Activated T-cell treated with anti-CD3 and anti-CD28 coated beads, Interleukin-2, amount 50 U/mL, for 4 hours (primary cell): ENCODE data around the gene FHIT. TPM values are rescaled to one million over a fixed set of nuclear protein-coding genes. Genes with fewer than 3 reads are reported as not detected.

ENCODE experiments used
- ATAC-seq, 2 donors: fragments of 200-7000 bp; cut with Tn5 transposase; one replicate each; pipeline ENCODE4 v1.10.0; 2021
- DNase-seq: peaks from one replicate; pipeline ENCODE4 v3.0.0-alpha.2; 2020
- H3K27me3 Mint-ChIP-seq: one replicate; pipeline ENCODE4 v1.8.0; 2021; ENCODE audit warnings: low read depth, mixed read lengths
- H3K36me3 Mint-ChIP-seq: one replicate; pipeline ENCODE4 v1.8.0; 2022; ENCODE audit warnings: mixed read lengths; ENCODE audit not compliant: insufficient read depth
- H3K4me1 Mint-ChIP-seq: one replicate; pipeline ENCODE4 v1.8.0; 2021; ENCODE audit warnings: low read depth, mixed read lengths
- H3K4me3 Mint-ChIP-seq: one replicate; pipeline ENCODE4 v1.8.0; 2021; ENCODE audit warnings: mild to moderate bottlenecking, moderate library complexity, mixed read lengths
- H3K9me3 Mint-ChIP-seq: one replicate; pipeline ENCODE4 v1.8.0; 2021; ENCODE audit warnings: mixed read lengths
- total RNA-seq, 3 donors: library from RNA; stranded (reverse); gene quantifications; one replicate each; pipeline ENCODE4 v1.2.1, GENCODE V29; 2021

The FHIT gene
- total RNA-seq, 3 donors from 2014 or later, result 0.66 to 5.5 (median 2.4) TPM

DNA sequence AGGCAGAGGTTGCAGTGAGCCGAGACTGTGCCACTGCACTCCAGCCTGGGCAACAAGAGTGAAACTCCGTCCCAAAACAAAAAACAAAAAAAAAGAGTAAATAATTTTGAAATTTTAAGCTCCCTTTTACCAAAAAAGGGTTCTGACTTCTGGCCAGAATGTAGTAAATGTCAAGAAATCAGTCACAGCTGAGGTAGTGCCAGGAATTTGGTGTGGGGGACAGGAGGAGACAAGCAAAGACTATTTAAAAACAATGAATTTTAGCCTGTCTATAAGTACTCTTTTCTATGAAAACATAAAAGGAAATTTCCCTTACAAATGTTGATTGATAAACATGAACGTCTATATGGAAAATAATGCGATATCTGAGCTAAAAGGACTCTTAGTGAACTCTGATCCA is 363.7 kb downstream of the FHIT start:
- DNase-seq, result no peak
- H3K4me3 Mint-ChIP-seq, result no peak overlapping the region
- H3K9me3 Mint-ChIP-seq, result peaks cover 8% of the 10 kb centered on the region
- no peaks in the 10 kb centered on the region for H3K4me1 Mint-ChIP-seq
- ATAC-seq, result no peak
- H3K36me3 Mint-ChIP-seq, result no peaks in the 10 kb centered on the region
- no peaks in the 10 kb centered on the region for H3K27me3 Mint-ChIP-seq

DNA sequence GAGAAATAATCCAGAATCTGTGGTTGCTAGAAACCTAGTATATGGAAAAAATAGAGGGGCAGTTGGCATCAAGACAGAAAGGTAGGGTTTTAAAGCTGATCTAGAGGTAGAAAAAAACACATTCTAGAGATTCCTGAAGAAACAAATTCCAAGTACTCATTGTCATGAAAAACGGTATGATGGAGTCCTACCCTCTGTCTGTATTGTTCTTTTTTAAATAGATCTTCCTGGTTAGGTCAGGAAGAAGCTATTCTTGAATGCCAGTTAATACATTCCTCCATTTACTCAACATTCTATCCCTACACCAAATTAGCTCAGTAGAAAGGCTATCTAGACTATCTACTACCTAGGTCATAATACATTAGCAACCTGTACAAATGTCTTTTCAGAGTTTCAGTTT is 364.7 kb downstream of the FHIT start:
- ATAC-seq (no peak), DNase-seq (no peak)
- H3K27me3 Mint-ChIP-seq, result no peaks in the 10 kb centered on the region
- no peaks in the 10 kb centered on the region for H3K36me3 Mint-ChIP-seq
- peaks cover 14% of the 10 kb centered on the region for H3K9me3 Mint-ChIP-seq
- no peak overlapping the region for H3K4me3 Mint-ChIP-seq
- no peaks in the 10 kb centered on the region for H3K4me1 Mint-ChIP-seq

DNA sequence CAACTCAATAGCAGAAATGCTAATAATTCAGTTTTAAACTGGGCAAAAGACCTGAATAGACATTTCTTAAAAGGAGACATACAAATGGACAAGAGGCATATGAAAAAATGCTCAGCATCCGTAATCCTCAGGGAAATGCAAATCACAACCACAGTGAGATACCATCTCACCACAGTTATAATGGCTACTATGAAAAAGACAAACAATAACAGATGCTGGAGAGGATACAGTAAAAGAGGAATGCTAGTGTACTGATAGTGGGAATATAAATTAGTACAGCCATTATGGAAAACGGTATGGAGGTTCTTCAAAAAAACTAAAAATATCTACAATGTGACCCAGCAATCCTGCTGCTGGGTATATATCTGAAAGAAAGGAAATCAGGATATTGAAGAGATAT is 367.2 kb downstream of the FHIT start:
- no peak for ATAC-seq
- H3K4me1 Mint-ChIP-seq, result no peaks in the 10 kb centered on the region

DNA sequence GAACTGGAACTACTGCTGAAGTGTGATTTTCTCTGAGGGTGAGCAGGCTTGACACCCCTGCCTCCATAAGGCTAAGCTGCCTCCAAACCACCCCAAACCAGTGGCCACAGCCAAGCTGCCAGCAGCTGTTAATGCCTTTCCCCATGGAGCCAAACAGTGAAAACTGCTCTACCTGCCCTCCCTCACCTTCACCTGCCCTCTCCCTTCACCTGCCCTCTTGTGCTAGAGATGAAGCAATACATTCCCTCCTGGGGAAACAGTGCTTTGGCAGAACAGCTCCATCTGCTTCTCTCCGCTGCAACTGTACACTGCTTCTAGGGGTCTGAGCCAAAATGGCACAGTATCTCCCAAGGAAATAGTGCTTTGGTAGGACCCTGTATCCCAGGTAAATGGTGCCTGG is 374.1 kb downstream of the FHIT start:
- no peak for ATAC-seq
- Mint-ChIP-seq H3K27me3 (no peaks in the 10 kb centered on the region), H3K36me3 (peaks cover 4% of the 10 kb centered on the region), H3K9me3 (peaks cover 29% of the 10 kb centered on the region), H3K4me3 (no peak overlapping the region), H3K4me1 (no peaks in the 10 kb centered on the region)
- DNase-seq, result no peak

More for the DNA sequence above, 367.2 kb downstream of the FHIT start:
- no peak overlapping the region for H3K4me3 Mint-ChIP-seq
- peaks cover 37% of the 10 kb centered on the region for H3K9me3 Mint-ChIP-seq
- no peaks in the 10 kb centered on the region for H3K27me3 Mint-ChIP-seq
- no peak for DNase-seq
- peaks cover 4% of the 10 kb centered on the region for H3K36me3 Mint-ChIP-seq

DNA sequence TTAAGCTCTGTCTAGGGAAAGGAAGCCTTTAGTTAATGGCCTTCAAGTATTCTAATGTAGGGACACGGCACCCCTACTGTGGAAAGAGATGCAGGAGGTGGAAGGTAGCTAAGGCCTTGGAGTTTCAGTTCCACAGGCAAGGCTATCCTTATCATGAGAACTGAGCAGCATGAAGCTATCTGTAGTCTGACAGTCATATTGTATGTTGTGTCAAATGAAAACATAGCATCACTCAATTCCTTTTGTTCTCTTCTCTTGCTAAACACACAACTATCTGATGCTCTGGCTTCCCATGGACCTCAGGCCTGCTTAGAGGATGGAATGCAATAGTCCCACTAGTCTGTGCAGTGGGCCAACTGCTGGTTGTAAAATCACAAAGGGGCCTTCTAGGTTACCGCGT is 380.9 kb downstream of the FHIT start:
- H3K4me3 Mint-ChIP-seq, result no peak overlapping the region

DNA sequence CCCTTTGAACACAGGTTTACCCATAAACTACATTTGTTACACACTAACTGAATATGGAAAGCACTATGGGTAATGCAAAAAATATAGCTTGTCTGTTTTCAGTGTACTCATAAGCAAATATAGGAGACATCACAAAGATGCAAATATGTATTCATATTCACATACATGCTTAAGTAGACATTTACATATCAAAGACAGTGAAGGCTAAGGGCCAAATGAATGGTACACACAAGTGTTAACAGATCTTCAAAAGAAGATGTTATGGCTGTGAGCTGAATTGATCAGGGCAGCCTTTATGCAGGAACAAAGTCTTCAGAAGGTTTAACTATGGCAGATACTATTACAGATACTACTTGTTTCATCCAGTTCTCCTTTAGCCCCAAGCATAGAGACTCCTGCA is 384.1 kb downstream of the FHIT start:
- H3K4me1 Mint-ChIP-seq, result no peaks in the 10 kb centered on the region
- H3K4me3 Mint-ChIP-seq, result no peak overlapping the region
- no peaks in the 10 kb centered on the region for H3K27me3 Mint-ChIP-seq
- peaks cover 8% of the 10 kb centered on the region for H3K9me3 Mint-ChIP-seq
- DNase-seq (no peak), ATAC-seq (no peak)
- H3K36me3 Mint-ChIP-seq, result no peaks in the 10 kb centered on the region

More for the DNA sequence above, 380.9 kb downstream of the FHIT start:
- DNase-seq (no peak), ATAC-seq (no peak)
- Mint-ChIP-seq H3K4me1 (no peaks in the 10 kb centered on the region), H3K36me3 (no peaks in the 10 kb centered on the region), H3K9me3 (peaks cover 5% of the 10 kb centered on the region), H3K27me3 (no peaks in the 10 kb centered on the region)

DNA sequence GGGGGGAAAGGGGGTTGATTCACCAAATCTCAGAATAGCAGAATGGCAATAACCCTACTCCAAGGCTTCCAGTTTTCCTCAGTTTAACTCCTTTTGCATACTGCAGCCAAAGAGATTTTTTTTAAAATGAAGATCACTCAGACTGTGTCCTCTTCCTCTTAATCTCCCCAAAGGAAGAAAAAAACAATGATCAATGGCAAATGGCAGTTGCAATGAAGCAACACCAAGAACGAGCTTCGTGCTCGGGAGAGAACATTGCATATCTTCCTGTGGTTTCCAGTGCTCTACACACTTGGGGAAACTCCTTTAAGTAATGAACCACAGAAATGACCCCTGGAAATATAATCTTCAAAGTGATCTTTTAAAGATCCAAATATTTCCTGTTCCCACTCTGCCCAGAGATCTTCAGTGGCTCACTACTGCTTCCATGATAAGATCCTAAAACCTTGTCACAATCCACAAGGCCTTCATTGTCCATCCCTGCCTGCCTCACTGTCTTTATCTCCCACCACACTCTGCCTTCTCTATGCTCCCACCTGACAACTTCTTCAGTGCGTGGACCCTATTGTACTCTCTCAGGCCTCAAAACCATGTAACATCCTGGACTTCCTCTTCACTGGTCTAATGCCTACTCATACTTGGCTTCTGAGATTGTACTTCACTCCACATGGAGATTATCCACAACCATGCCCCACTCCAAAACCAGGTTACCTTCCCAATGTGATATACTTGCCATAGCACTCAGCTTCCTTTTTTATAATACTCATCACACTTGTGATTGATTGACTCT is 394.8 kb downstream of the FHIT start:
- Mint-ChIP-seq H3K9me3 (peaks cover 5% of the 10 kb centered on the region), H3K4me3 (no peak overlapping the region), H3K36me3 (no peaks in the 10 kb centered on the region), H3K27me3 (no peaks in the 10 kb centered on the region), H3K4me1 (no peaks in the 10 kb centered on the region)
- ATAC-seq (no peak), DNase-seq (no peak)

DNA sequence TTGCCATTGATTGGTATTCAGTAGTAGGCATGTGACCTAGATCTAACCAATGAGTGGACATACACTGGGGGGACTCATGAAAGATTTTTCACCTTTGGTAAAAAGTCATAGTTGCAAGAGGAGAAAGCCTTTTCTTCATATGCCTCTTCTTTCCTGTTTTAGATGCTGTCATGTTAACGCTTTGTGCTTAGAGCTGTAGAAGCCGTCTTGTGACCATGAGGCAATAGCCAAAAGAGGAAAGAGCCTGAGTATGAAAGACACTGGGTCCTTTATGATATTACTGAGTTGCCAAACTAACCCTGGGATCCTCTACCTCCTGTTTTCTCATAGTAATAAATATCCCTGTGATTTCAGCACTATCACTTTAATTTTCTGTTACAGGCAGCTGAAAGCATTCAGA is 396.0 kb downstream of the FHIT start:
- DNase-seq (no peak), ATAC-seq (no peak)
- H3K27me3 Mint-ChIP-seq, result no peaks in the 10 kb centered on the region
- H3K4me3 Mint-ChIP-seq, result no peak overlapping the region
- H3K9me3 Mint-ChIP-seq, result peaks cover 5% of the 10 kb centered on the region
- no peaks in the 10 kb centered on the region for H3K4me1 Mint-ChIP-seq
- H3K36me3 Mint-ChIP-seq, result no peaks in the 10 kb centered on the region

DNA sequence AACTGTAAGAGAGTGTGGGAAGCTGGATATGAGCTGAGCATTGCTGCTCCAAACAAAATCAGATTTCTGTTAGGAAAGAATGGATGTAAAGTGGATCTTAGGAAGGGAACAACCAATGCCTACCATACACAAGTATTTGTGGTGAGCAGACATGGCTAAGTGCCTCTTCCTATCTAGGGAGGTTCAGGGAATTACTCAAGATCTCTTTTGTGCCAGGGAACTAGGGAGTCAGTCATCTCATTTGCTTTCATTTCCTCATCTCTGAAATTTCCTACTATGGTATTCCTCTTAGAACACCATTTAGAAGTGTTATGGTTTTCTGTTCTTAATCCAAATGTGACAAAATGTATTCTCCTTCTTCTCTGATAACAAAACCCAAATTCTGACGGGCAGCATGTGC is 396.5 kb downstream of the FHIT start:
- H3K36me3 Mint-ChIP-seq, result no peaks in the 10 kb centered on the region
- H3K9me3 Mint-ChIP-seq, result peaks cover 5% of the 10 kb centered on the region
- H3K4me3 Mint-ChIP-seq, result no peak overlapping the region
- no peaks in the 10 kb centered on the region for H3K27me3 Mint-ChIP-seq
- no peaks in the 10 kb centered on the region for H3K4me1 Mint-ChIP-seq
- DNase-seq, result no peak
- no peak for ATAC-seq

DNA sequence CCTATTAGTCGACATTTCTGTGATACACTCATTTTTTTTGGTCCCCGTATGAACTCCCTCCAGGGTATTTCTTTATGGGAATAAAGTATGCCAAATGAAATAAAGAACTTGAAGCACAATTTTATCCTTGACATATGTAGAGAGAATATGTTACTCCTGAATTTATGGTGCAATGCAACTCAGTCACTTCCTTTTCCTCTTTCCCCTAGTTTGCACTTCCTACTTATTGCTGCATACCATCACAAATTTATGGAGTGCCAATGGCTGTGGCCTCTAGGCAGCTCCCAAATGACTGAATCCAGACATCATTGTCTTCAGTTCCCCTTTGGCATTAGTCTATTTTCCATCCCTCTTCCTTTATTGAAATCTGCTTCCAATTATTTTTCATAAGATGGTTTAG is 403.5 kb downstream of the FHIT start:
- Mint-ChIP-seq H3K36me3 (no peaks in the 10 kb centered on the region), H3K4me3 (no peak overlapping the region), H3K27me3 (no peaks in the 10 kb centered on the region), H3K9me3 (peaks cover 5% of the 10 kb centered on the region), H3K4me1 (no peaks in the 10 kb centered on the region)
- DNase-seq, result no peak
- no peak for ATAC-seq

DNA sequence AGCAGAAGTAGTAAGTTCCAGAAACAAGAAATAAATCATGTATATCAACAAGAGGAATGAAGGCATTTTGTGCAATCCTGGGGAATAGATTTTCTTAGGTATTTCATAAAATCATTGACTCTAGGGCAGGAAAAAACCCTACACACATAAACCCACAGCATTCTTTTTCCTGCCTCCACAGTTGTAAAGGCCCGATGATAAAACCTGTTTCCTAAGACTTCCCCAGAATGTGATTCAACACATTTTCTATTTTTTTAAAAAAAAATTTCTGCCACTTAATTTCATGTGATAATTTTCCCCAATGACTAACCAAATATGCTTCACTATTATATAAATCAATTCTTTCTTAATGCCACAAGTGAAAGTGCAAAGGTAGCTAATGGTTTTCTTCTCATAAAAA is 407.0 kb downstream of the FHIT start:
- no peaks in the 10 kb centered on the region for H3K9me3 Mint-ChIP-seq
- H3K4me1 Mint-ChIP-seq, result no peaks in the 10 kb centered on the region
- no peak overlapping the region for H3K4me3 Mint-ChIP-seq
- ATAC-seq (no peak), DNase-seq (no peak)
- no peaks in the 10 kb centered on the region for H3K27me3 Mint-ChIP-seq
- no peaks in the 10 kb centered on the region for H3K36me3 Mint-ChIP-seq

DNA sequence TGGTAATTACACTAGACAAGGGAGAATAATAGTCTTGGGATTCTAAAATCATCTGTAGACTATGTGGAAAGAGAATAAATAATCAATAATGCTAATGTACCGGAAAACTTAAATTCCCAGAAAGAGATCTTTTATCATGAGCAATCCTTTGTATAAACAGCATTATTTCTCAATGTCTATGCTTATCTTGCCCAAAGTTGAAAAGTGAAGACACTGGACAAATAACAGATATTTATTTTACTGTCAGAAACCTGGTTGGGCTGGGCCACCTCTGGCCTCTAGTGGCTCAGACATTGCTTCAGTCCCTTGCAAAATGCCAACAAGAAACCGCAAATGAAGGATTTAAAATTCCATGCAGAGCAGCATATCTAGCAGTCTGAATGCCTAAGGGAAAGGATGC is 409.9 kb downstream of the FHIT start:
- Mint-ChIP-seq H3K4me1 (no peaks in the 10 kb centered on the region), H3K27me3 (no peaks in the 10 kb centered on the region), H3K9me3 (no peaks in the 10 kb centered on the region), H3K4me3 (no peak overlapping the region), H3K36me3 (no peaks in the 10 kb centered on the region)
- DNase-seq (no peak), ATAC-seq (no peak)

DNA sequence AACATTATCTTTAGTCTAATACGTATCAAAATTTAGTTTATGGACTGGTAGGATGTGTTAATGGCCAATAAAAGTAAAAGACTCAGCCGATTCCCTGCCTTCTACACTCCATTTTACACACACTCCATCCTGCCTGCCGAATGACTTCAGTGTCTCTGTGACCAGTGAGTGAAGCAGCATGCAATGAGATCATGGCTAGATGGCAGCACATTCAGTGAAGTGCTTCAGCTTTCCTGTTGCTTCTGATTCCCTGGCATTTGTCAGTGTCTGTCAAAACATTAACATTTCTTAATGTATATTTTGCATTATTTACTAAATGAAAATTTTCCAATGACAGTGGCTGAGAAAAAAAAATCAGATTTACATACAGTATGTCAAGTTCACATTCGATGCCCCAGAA is 412.0 kb downstream of the FHIT start:
- ATAC-seq, result no peak
- Mint-ChIP-seq H3K36me3 (no peaks in the 10 kb centered on the region), H3K9me3 (no peaks in the 10 kb centered on the region), H3K27me3 (no peaks in the 10 kb centered on the region), H3K4me3 (no peak overlapping the region), H3K4me1 (no peaks in the 10 kb centered on the region)
- DNase-seq, result no peak

DNA sequence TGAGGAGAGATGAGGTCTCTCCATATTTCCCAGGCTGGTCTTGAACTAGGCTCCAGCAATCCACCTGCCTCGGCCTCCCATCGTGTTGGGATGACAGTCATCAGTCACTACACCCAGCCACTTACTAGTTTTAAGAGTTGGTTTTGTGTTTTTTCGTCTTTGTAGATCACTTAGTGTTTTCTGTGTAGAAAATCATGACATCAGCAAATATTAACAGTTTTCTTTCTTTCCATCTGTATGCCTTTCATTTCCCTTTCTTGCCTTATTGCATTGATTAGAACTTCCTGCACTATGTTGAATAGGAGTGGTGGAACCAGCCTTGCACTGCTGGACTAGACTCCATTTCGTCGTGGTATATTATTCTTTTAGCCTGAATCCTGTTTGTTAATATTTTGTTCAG is 415.5 kb downstream of the FHIT start:
- no peak overlapping the region for H3K4me3 Mint-ChIP-seq
- no peaks in the 10 kb centered on the region for H3K27me3 Mint-ChIP-seq
- no peaks in the 10 kb centered on the region for H3K4me1 Mint-ChIP-seq
- H3K36me3 Mint-ChIP-seq, result no peaks in the 10 kb centered on the region
- H3K9me3 Mint-ChIP-seq, result no peaks in the 10 kb centered on the region
- ATAC-seq (no peak), DNase-seq (no peak)

DNA sequence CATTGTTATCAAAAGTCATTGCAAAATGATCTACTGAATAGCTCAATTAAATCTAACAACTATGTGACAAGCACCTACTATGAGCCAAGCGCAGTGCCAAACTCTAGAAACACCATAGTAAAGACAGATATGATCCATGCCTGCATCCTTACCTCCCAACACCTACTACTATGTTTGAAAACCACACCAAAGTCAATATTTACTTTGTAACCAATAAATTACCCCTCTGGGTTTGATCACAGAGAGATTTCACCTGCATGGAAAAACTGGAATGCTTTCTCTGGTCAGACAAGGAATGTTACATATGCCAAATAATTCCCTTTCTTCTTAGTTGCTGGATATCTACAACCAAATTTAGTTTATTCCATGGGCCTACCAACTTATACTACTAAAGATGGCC is 422.2 kb downstream of the FHIT start:
- H3K4me1 Mint-ChIP-seq, result no peaks in the 10 kb centered on the region
- no peaks in the 10 kb centered on the region for H3K27me3 Mint-ChIP-seq
- H3K4me3 Mint-ChIP-seq, result no peak overlapping the region
- H3K9me3 Mint-ChIP-seq, result peaks cover 8% of the 10 kb centered on the region
- H3K36me3 Mint-ChIP-seq, result no peaks in the 10 kb centered on the region
- no peak for DNase-seq
- no peak for ATAC-seq
